HepG2 (cell line): Measurements from ENCODE around the gene PPP3CB. TPM values are rescaled to one million over a fixed set of nuclear protein-coding genes. Genes with fewer than 3 reads are reported as not detected.

Experiments used
- ARNT ChIP-seq: fragments of 450-650 bp; IDR thresholded peaks from 2 replicates; pipeline ENCODE4 v1.6.1; 2017
- FOXJ3 ChIP-seq: sonication (generic); formaldehyde crosslinking; IDR thresholded peaks from 2 replicates; pipeline ENCODE4 v1.4.0; 2020; ENCODE audit warnings: missing genetic modification reagents, mild to moderate bottlenecking, borderline replicate concordance
- NR1H2 ChIP-seq: sonication (generic); formaldehyde crosslinking; IDR thresholded peaks from 2 replicates; pipeline ENCODE4 v1.8.1; 2022; ENCODE audit warnings: low read depth, missing genetic modification reagents, borderline replicate concordance
- PCBP1 ChIP-seq: fragments of 200-400 bp; formaldehyde crosslinking; IDR thresholded peaks from 2 replicates; pipeline ENCODE4 v1.6.1; 2017; ENCODE audit warnings: mild to moderate bottlenecking, low read depth, low read length, borderline replicate concordance
- SAFB2 ChIP-seq: sonication (generic); formaldehyde crosslinking; IDR thresholded peaks from 2 replicates; pipeline ENCODE4 v1.5.1; 2020; ENCODE audit warnings: missing genetic modification reagents, low read depth, mild to moderate bottlenecking, borderline replicate concordance
- SALL2 ChIP-seq: sonication (generic); formaldehyde crosslinking; IDR thresholded peaks from 2 replicates; pipeline ENCODE4 v1.8.1; 2023; ENCODE audit warnings: mild to moderate bottlenecking, missing genetic modification reagents, inconsistent platforms
- SRSF1 ChIP-seq: fragments of 200-400 bp; formaldehyde crosslinking; optimal IDR thresholded peaks from 2 replicates; pipeline ENCODE3; 2017; ENCODE audit warnings: mild to moderate bottlenecking, low read depth, low read length, moderate library complexity
- TCF7 ChIP-seq: sonication (generic); IDR thresholded peaks from 2 replicates; pipeline ENCODE4 v1.6.1; 2016; ENCODE audit warnings: antibody characterized with exemption, low read depth
- WIZ ChIP-seq: sonication (generic); formaldehyde crosslinking; IDR thresholded peaks from 2 replicates; pipeline ENCODE4 v1.5.1; 2020; ENCODE audit warnings: mild to moderate bottlenecking, missing genetic modification reagents
- ZIK1 ChIP-seq: sonication (generic); formaldehyde crosslinking; IDR thresholded peaks from 2 replicates; pipeline ENCODE4 v1.5.0; 2020; ENCODE audit warnings: mild to moderate bottlenecking, low read depth, missing genetic modification reagents, borderline replicate concordance
- ZMAT3 ChIP-seq: sonication (generic); formaldehyde crosslinking; conservative IDR thresholded peaks from 2 replicates; pipeline ENCODE4 v1.7.0; 2021; ENCODE audit warnings: missing genetic modification reagents
- ZNF207 ChIP-seq: fragments of 450-650 bp; IDR thresholded peaks from 2 replicates; pipeline ENCODE4 v1.6.1; 2016; ENCODE audit warnings: antibody characterized with exemption, borderline replicate concordance
- ZNF331 ChIP-seq: sonication (generic); formaldehyde crosslinking; IDR thresholded peaks from 2 replicates; pipeline ENCODE4 v1.4.0; 2020; ENCODE audit warnings: missing genetic modification reagents
- ZNF557 ChIP-seq: sonication (generic); formaldehyde crosslinking; IDR thresholded peaks from 2 replicates; pipeline ENCODE4 v1.4.0; 2020; ENCODE audit warnings: missing genetic modification reagents
- ZNF564 ChIP-seq: sonication (generic); formaldehyde crosslinking; IDR thresholded peaks from 2 replicates; pipeline ENCODE4 v1.8.1; 2023; ENCODE audit warnings: mild to moderate bottlenecking, missing genetic modification reagents
- ZNF570 ChIP-seq: sonication (generic); formaldehyde crosslinking; IDR thresholded peaks from 2 replicates; pipeline ENCODE4 v1.4.0; 2020; ENCODE audit warnings: mild to moderate bottlenecking, missing genetic modification reagents, borderline replicate concordance
- ZNF572 ChIP-seq: sonication (generic); formaldehyde crosslinking; IDR thresholded peaks from 2 replicates; pipeline ENCODE4 v1.5.1; 2020; ENCODE audit warnings: mild to moderate bottlenecking, missing genetic modification reagents
- ZSCAN20 ChIP-seq: sonication (generic); formaldehyde crosslinking; IDR thresholded peaks from 2 replicates; pipeline ENCODE4 v1.4.0; 2020; ENCODE audit warnings: missing genetic modification reagents, mild to moderate bottlenecking, borderline replicate concordance
- polyA plus RNA-seq, 8 experiments: library from polyadenylated mRNA; depleted of rRNA in 3 of 8; stranded (reverse) in 7 of 8; unstranded in 1 of 8; fragments of >200 nt; fragmentation: Illumina TruSeq in 4 of 8; extraction: Trizol in 4 of 8; gene quantifications; 2 replicates each; pipeline versions ENCODE4 v1.2.1 to v1.2.3, GENCODE V29; 2011 to 2016; ENCODE audit warnings: low read depth in 4 of 8, missing spikeins in 1 of 8, mixed read lengths in 1 of 8; ENCODE audit not compliant: insufficient read depth in 1 of 8
- total RNA-seq, 5 experiments: library from RNA; depleted of rRNA; stranded (reverse); fragments of >200 nt; fragmentation: Illumina TruSeq; extraction: Trizol; gene quantifications; 2 replicates each; pipeline ENCODE4 v1.2.3, GENCODE V29; 2016; ENCODE audit warnings: low read depth in 1 of 5
- TF ChIP-seq, protein P1 (sequence below): sonication (generic); formaldehyde crosslinking; IDR thresholded peaks from 2 replicates; pipeline ENCODE4 v1.5.1; 2020; ENCODE audit warnings: mild to moderate bottlenecking, missing genetic modification reagents, borderline replicate concordance
- TF ChIP-seq, protein P2 (sequence below): sonication (generic); formaldehyde crosslinking; IDR thresholded peaks from 2 replicates; pipeline ENCODE4 v1.5.0; 2020; ENCODE audit warnings: missing genetic modification reagents, mild to moderate bottlenecking, borderline replicate concordance
- TF ChIP-seq, protein P3 (sequence below): sonication (generic); formaldehyde crosslinking; IDR thresholded peaks from 2 replicates; pipeline ENCODE4 v1.4.0; 2020; ENCODE audit warnings: missing genetic modification reagents

Gene PPP3CB
- total and polyA plus RNA-seq, 2 of the 13 experiments (the other 11 are each of a cell fraction or from before 2014, with no cell fraction given), result 8.7 to 11.4 TPM

DNA sequence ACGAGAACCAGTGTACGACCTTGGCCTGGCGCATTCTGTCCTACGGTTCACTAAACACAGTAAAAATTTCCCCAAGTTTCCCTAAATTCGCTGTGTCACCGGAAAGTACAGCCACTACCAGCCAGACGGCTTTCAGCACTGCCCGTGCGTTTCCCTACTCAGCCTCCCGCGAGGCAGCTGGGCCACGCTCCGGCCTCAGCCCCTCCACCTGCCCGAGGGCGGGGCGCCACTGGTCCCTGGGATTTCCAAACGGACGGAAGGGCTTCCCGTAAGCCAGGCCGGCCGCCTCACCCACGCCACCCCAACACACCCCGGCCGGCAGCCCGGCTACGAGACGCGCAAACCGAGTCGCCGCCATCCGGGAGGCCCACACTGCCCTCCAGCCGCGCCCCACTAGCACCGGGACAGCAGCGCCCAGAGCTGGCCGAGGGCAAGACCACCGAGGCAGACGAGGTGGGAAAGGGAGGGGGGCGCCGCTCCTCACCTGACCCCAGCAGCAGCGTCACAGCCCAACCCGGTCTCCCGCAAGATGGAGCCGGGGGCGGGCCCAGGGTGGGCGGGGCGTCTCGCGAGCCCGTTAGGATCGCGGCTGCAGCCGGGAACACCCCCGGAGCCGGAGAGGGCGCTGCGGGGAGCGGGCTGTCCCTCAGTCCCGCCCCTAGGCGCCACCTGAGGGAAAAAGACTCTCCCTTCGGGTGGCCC is 82.1 kb downstream of the PPP3CB start, which contains the start of gene ANXA7 (continued):
- peak; percentile 41; the same call in 1 of the 2 replicates for TF ChIP-seq NR1H2 (CRISPR knock-in tag)
- TF ChIP-seq PCBP1, result no peak
- TF ChIP-seq SALL2, result no peak; the same call in 1 of the 2 replicates
- no peak for TF ChIP-seq TCF7
- TF ChIP-seq ZNF572 (CRISPR knock-in tag), result no peak
- no peak for TF ChIP-seq ZSCAN20
- TF ChIP-seq FOXJ3 (CRISPR knock-in tag), result peak; percentile 31; the same call in 1 of the 2 replicates
- no peak for TF ChIP-seq ZNF557 (CRISPR knock-in tag)
- TF ChIP-seq ZIK1 (CRISPR knock-in tag), result 0 out of 2 replicates have a peak, but pooled peaks have one; percentile 21
- TF ChIP-seq ZNF207, result no peak
- TF ChIP-seq ZNF331, result peak; percentile 40; the same call in 1 of the 2 replicates
- no peak for TF ChIP-seq ZNF570 (CRISPR knock-in tag)
- peak; percentile 93 for TF ChIP-seq ZNF564 (CRISPR knock-in tag)
- TF ChIP-seq, protein P1, sequence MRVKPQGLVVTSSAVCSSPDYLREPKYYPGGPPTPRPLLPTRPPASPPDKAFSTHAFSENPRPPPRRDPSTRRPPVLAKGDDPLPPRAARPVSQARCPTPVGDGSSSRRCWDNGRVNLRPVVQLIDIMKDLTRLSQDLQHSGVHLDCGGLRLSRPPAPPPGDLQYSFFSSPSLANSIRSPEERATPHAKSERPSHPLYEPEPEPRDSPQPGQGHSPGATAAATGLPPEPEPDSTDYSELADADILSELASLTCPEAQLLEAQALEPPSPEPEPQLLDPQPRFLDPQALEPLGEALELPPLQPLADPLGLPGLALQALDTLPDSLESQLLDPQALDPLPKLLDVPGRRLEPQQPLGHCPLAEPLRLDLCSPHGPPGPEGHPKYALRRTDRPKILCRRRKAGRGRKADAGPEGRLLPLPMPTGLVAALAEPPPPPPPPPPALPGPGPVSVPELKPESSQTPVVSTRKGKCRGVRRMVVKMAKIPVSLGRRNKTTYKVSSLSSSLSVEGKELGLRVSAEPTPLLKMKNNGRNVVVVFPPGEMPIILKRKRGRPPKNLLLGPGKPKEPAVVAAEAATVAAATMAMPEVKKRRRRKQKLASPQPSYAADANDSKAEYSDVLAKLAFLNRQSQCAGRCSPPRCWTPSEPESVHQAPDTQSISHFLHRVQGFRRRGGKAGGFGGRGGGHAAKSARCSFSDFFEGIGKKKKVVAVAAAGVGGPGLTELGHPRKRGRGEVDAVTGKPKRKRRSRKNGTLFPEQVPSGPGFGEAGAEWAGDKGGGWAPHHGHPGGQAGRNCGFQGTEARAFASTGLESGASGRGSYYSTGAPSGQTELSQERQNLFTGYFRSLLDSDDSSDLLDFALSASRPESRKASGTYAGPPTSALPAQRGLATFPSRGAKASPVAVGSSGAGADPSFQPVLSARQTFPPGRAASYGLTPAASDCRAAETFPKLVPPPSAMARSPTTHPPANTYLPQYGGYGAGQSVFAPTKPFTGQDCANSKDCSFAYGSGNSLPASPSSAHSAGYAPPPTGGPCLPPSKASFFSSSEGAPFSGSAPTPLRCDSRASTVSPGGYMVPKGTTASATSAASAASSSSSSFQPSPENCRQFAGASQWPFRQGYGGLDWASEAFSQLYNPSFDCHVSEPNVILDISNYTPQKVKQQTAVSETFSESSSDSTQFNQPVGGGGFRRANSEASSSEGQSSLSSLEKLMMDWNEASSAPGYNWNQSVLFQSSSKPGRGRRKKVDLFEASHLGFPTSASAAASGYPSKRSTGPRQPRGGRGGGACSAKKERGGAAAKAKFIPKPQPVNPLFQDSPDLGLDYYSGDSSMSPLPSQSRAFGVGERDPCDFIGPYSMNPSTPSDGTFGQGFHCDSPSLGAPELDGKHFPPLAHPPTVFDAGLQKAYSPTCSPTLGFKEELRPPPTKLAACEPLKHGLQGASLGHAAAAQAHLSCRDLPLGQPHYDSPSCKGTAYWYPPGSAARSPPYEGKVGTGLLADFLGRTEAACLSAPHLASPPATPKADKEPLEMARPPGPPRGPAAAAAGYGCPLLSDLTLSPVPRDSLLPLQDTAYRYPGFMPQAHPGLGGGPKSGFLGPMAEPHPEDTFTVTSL (CRISPR knock-in tag), result no peak
- TF ChIP-seq, protein P2, sequence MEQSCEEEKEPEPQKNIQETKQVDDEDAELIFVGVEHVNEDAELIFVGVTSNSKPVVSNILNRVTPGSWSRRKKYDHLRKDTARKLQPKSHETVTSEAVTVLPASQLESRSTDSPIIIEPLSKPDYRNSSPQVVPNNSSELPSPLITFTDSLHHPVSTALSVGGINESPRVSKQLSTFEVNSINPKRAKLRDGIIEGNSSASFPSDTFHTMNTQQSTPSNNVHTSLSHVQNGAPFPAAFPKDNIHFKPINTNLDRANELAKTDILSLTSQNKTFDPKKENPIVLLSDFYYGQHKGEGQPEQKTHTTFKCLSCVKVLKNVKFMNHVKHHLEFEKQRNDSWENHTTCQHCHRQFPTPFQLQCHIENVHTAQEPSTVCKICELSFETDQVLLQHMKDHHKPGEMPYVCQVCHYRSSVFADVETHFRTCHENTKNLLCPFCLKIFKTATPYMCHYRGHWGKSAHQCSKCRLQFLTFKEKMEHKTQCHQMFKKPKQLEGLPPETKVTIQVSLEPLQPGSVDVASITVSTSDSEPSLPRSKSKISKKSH (CRISPR knock-in tag), result peak; percentile 42
- no peak for TF ChIP-seq WIZ (CRISPR knock-in tag)
- TF ChIP-seq ZMAT3 (CRISPR knock-in tag), result peak; percentile 67; the same call in 1 of the 2 replicates
- TF ChIP-seq, protein P3, sequence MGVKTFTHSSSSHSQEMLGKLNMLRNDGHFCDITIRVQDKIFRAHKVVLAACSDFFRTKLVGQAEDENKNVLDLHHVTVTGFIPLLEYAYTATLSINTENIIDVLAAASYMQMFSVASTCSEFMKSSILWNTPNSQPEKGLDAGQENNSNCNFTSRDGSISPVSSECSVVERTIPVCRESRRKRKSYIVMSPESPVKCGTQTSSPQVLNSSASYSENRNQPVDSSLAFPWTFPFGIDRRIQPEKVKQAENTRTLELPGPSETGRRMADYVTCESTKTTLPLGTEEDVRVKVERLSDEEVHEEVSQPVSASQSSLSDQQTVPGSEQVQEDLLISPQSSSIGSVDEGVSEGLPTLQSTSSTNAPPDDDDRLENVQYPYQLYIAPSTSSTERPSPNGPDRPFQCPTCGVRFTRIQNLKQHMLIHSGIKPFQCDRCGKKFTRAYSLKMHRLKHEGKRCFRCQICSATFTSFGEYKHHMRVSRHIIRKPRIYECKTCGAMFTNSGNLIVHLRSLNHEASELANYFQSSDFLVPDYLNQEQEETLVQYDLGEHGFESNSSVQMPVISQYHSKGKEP (CRISPR knock-in tag), result no peak; the same call in 1 of the 2 replicates
- TF ChIP-seq ARNT, result no peak
- peak; percentile 21 for TF ChIP-seq SRSF1
- peak; percentile 90; the same call in 1 of the 2 replicates for TF ChIP-seq SAFB2 (CRISPR knock-in tag)
